ENCODE data around the gene PSMD14.

- TF ChIP-seq EZH2 (IDR thresholded peaks at IDR 0.05; ENCODE audit: borderline replicate concordance, insufficient read depth, low read length, poor library complexity, severe bottlenecking) (no peak), CTCF (IDR thresholded peaks at IDR 0.05; ENCODE audit: poor library complexity, severe bottlenecking) (no peak)
Observed at GRCh38 chr2:161379740-161380139, 71.5 kb downstream of the PSMD14 start.

Data from neural cell (in vitro differentiated cells).